HCT116 (cell line): Measurements from ENCODE around the gene SSU72.

Experiments
- CTCF ChIP-seq, 3 experiments: fragments of 200-600 bp in 1 of 3; sonication (generic) in 1 of 3; IDR thresholded peaks in 2 of 3; conservative IDR thresholded peaks in 1 of 3; 2 replicates each; pipeline ENCODE4 v1.5.1; 2012 to 2017; ENCODE audit warnings: low read depth in 2 of 3, low read length in 2 of 3, antibody characterized with exemption in 1 of 3, borderline replicate concordance in 1 of 3, control low read depth in 1 of 3, mild to moderate bottlenecking in 1 of 3, mixed read lengths in 1 of 3, mixed run types in 1 of 3, moderate library complexity in 1 of 3; ENCODE audit not compliant: insufficient read depth in 1 of 3
- POLR2A ChIP-seq: IDR thresholded peaks from 2 replicates; pipeline ENCODE4 v1.7.0; 2011; ENCODE audit warnings: borderline replicate concordance; ENCODE audit not compliant: insufficient read depth, insufficient read length; ENCODE audit errors: extremely low read depth
- POLR2AphosphoS5 ChIP-seq: IDR thresholded peaks from 2 replicates; pipeline ENCODE4 v1.6.1; 2011; ENCODE audit warnings: mild to moderate bottlenecking, low read depth, low read length, moderate library complexity

GRCh38 chr1:1543706-1544099, 31.0 kb downstream of the SSU72 start:
- TF ChIP-seq CTCF (IDR thresholded peaks at IDR 0.05 in 2 of 3, conservative IDR thresholded peaks at IDR 0.05 in 1 of 3; ENCODE audit: borderline replicate concordance in 1 of 3, insufficient read depth in 1 of 3, low read depth in 2 of 3, low read length in 2 of 3) (no peak), POLR2A (no peak), POLR2AphosphoS5 (no peak)
